Rectal smooth muscle tissue (tissue), 1 donor: ENCODE results near the gene ATRIP.
"Not testable (repeated sequence)": the region's sequence is repeated elsewhere in the genome, so short reads cannot be mapped to it uniquely, and the experiment has no call there.

ENCODE experiments used
- H3K27ac ChIP-seq: one replicate; pipeline ENCODE4 v1.7.0; 2013; ENCODE audit warnings: low read depth, low read length, inconsistent platforms
- H3K27me3 ChIP-seq: one replicate; pipeline ENCODE4 v1.7.0; 2013; ENCODE audit warnings: low read length; ENCODE audit not compliant: control insufficient read depth, insufficient read depth
- H3K36me3 ChIP-seq: one replicate; pipeline ENCODE4 v1.7.0; 2013; ENCODE audit warnings: low read length; ENCODE audit not compliant: control insufficient read depth, insufficient read depth
- H3K4me1 ChIP-seq: one replicate; pipeline ENCODE4 v1.7.0; 2013; ENCODE audit warnings: low read length; ENCODE audit not compliant: control insufficient read depth, insufficient read depth
- H3K4me3 ChIP-seq: one replicate; pipeline ENCODE4 v1.7.0; 2013; ENCODE audit warnings: low read length
- H3K9ac ChIP-seq: one replicate; pipeline ENCODE4 v1.7.0; 2013; ENCODE audit warnings: low read length

The ATRIP gene

GRCh38 chr3:48446425-48447193 lies at the start of gene ATRIP:
TSS of gene ATRIP (plus strand) at chr3:48446737. CDS start at chr3:48446846, 109 bp downstream.
- H3K4me3 ChIP-seq = peak within 1 kb of the TSS; percentile 97
- peak within 1 kb of the TSS; percentile 80 for H3K9ac ChIP-seq
- H3K36me3 ChIP-seq = peaks cover 4% of the 10 kb centered on the region
- H3K27me3 ChIP-seq = no peaks in the 10 kb centered on the region
- peaks cover 13% of the 10 kb centered on the region for H3K4me1 ChIP-seq
- peak within 1 kb of the TSS; percentile 84 for H3K27ac ChIP-seq

- Histone ChIP-seq H3K27ac (no peak overlapping the region), H3K4me3 (no peak overlapping the region), H3K4me1 (peaks cover 15% of the 10 kb centered on the region), H3K27me3 (no peaks in the 10 kb centered on the region), H3K9ac (no peak overlapping the region), H3K36me3 (no peaks in the 10 kb centered on the region)
Measured at GRCh38 chr3:48397767-48398681, 48.5 kb upstream of the ATRIP start.

GRCh38 chr3:48398701-48399386 lies 47.7 kb upstream of the ATRIP start:
- H3K27me3 ChIP-seq = no peaks in the 10 kb centered on the region
- H3K27ac ChIP-seq = no peak overlapping the region
- no peak overlapping the region for H3K4me3 ChIP-seq
- H3K36me3 ChIP-seq = peaks cover 2% of the 10 kb centered on the region
- peaks cover 15% of the 10 kb centered on the region for H3K4me1 ChIP-seq
- H3K9ac ChIP-seq = no peak overlapping the region

- Histone ChIP-seq H3K36me3 (peaks cover 4% of the 10 kb centered on the region), H3K9ac (no peak overlapping the region), H3K4me3 (no peak overlapping the region), H3K27me3 (no peaks in the 10 kb centered on the region), H3K27ac (no peak overlapping the region), H3K4me1 (peaks cover 15% of the 10 kb centered on the region)
Measured at GRCh38 chr3:48399387-48400172, 47.0 kb upstream of the ATRIP start.

GRCh38 chr3:48400824-48401433 lies 45.6 kb upstream of the ATRIP start:
- Histone ChIP-seq H3K4me1 (peaks cover 15% of the 10 kb centered on the region), H3K4me3 (no peak overlapping the region), H3K27me3 (no peaks in the 10 kb centered on the region), H3K27ac (peak overlapping the region; percentile 87), H3K36me3 (peaks cover 8% of the 10 kb centered on the region), H3K9ac (no peak overlapping the region)

- not testable (repeated sequence) for H3K4me3 ChIP-seq, H3K27me3 ChIP-seq, H3K9ac ChIP-seq
- H3K4me1 ChIP-seq = peaks cover 15% of the 10 kb centered on the region
- peaks cover 10% of the 10 kb centered on the region for H3K36me3 ChIP-seq
- H3K27ac ChIP-seq = peak overlapping the region; percentile 87
Measured at GRCh38 chr3:48401434-48401901, 45.1 kb upstream of the ATRIP start.

- Histone ChIP-seq H3K4me1 (peaks cover 15% of the 10 kb centered on the region), H3K4me3 (peak overlapping the region; percentile 1), H3K36me3 (peaks cover 10% of the 10 kb centered on the region), H3K9ac (no peak overlapping the region), H3K27me3 (no peaks in the 10 kb centered on the region), H3K27ac (peak overlapping the region; percentile 87)
Measured at GRCh38 chr3:48402281-48402732, 44.2 kb upstream of the ATRIP start.

- H3K9ac ChIP-seq = peak overlapping the region; percentile 6
- H3K36me3 ChIP-seq = peaks cover 10% of the 10 kb centered on the region
- no peaks in the 10 kb centered on the region for H3K27me3 ChIP-seq
- H3K4me3 ChIP-seq = peak overlapping the region; percentile 1
- peak overlapping the region; percentile 87 for H3K27ac ChIP-seq
- H3K4me1 ChIP-seq = peaks cover 15% of the 10 kb centered on the region
Measured at GRCh38 chr3:48402907-48403306, 43.6 kb upstream of the ATRIP start.

GRCh38 chr3:48403533-48404439 lies 42.8 kb upstream of the ATRIP start:
- Histone ChIP-seq H3K27ac (peak overlapping the region; percentile 87), H3K4me3 (no peak overlapping the region), H3K36me3 (peaks cover 12% of the 10 kb centered on the region), H3K9ac (no peak overlapping the region), H3K27me3 (no peaks in the 10 kb centered on the region), H3K4me1 (peaks cover 15% of the 10 kb centered on the region)

GRCh38 chr3:48404440-48405342 lies 41.8 kb upstream of the ATRIP start:
- no peak overlapping the region for H3K9ac ChIP-seq
- no peak overlapping the region for H3K4me3 ChIP-seq
- no peak overlapping the region for H3K27ac ChIP-seq
- no peaks in the 10 kb centered on the region for H3K27me3 ChIP-seq
- peaks cover 15% of the 10 kb centered on the region for H3K36me3 ChIP-seq
- peaks cover 15% of the 10 kb centered on the region for H3K4me1 ChIP-seq
